ENCODE measurements around the gene SIGLEC15.

DNA sequence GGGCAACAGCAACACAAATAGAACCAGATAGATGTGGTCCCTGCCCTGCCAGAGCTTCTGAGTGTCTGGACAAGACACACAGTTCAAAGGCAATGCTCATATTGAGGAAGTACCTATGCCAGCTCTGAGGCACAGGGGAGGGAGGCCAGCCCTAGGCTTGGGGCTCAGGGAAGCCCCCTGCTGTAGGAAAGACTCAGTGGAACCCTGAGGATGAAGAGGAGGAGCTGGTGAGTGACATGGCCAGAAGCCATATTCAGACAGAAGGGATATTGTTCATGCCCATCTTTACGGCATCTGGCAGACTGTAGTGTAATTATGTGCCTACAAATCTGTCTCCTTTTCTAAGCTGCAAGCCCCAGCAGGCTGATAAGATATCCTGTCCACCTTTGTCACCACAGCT lies 8.8 kb downstream of the SIGLEC15 start:
- no peak for TF ChIP-seq POLR2A (IDR thresholded peaks at IDR 0.05)
- TF ChIP-seq, protein P1, sequence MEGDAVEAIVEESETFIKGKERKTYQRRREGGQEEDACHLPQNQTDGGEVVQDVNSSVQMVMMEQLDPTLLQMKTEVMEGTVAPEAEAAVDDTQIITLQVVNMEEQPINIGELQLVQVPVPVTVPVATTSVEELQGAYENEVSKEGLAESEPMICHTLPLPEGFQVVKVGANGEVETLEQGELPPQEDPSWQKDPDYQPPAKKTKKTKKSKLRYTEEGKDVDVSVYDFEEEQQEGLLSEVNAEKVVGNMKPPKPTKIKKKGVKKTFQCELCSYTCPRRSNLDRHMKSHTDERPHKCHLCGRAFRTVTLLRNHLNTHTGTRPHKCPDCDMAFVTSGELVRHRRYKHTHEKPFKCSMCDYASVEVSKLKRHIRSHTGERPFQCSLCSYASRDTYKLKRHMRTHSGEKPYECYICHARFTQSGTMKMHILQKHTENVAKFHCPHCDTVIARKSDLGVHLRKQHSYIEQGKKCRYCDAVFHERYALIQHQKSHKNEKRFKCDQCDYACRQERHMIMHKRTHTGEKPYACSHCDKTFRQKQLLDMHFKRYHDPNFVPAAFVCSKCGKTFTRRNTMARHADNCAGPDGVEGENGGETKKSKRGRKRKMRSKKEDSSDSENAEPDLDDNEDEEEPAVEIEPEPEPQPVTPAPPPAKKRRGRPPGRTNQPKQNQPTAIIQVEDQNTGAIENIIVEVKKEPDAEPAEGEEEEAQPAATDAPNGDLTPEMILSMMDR (IDR thresholded peaks at IDR 0.05) = no peak
